Fibroblast of skin of scalp (primary cell): ENCODE data around the gene RNASE8. TPM values are rescaled to one million over a fixed set of nuclear protein-coding genes. Genes with fewer than 3 reads are reported as not detected.
A peak's percentile ranks its signal among the peaks of the same experiment; 100 is the strongest.
"Not testable (repeated sequence)": the region's sequence is repeated elsewhere in the genome, so short reads cannot be mapped to it uniquely, and the experiment has no call there.

ENCODE experiments used
- DNase-seq: peaks from one replicate; pipeline ENCODE4 v3.0.0-alpha.2; 2013
- polyA plus RNA-seq, 2 experiments: library from polyadenylated mRNA; unstranded; fragments of 120-200 nt; gene quantifications; one replicate each; pipeline ENCODE4 v1.2.1, GENCODE V29; 2013; ENCODE audit not compliant: insufficient read length in 2 of 2

RNASE8 gene, protein sequence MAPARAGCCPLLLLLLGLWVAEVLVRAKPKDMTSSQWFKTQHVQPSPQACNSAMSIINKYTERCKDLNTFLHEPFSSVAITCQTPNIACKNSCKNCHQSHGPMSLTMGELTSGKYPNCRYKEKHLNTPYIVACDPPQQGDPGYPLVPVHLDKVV
- not detected for polyA plus RNA-seq (2013, experiment 1 of 2; ENCODE audit: insufficient read length)
- not detected for polyA plus RNA-seq (2013, experiment 2 of 2; ENCODE audit: insufficient read length)

DNA sequence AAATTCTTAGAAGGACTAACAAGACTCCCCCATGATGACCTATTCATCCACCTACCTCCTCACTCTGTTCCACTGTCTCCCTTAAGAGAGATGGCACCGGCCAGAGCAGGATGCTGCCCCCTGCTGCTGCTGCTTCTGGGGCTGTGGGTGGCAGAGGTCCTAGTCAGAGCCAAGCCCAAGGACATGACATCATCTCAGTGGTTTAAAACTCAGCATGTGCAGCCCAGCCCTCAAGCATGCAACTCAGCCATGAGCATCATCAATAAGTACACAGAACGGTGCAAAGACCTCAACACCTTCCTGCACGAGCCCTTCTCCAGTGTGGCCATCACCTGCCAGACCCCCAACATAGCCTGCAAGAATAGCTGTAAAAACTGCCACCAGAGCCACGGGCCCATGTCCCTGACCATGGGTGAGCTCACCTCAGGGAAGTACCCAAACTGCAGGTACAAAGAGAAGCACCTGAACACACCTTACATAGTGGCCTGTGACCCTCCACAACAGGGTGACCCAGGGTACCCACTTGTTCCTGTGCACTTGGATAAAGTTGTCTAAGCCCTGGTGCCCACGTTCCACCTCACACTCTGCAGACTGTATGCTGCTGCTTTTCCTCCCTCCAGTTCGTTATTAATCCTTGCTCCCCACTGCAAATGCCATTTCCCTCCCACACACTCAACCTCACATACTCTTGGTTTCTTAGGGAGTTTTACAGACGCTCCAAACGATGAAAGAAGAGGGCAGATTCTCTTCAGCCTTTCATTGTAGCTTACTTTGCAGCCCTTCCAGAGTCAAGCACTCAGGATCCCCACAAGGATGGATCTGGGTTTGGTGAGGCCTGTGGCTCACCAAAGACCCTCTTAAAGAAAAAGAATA, at the start of gene RNASE8:
RNASE8 (plus strand) TSS at position 20 of the 873 bp plus-strand sequence; CDS start at position 91, 71 bp downstream.
- DNase-seq: peak; percentile 34

DNA sequence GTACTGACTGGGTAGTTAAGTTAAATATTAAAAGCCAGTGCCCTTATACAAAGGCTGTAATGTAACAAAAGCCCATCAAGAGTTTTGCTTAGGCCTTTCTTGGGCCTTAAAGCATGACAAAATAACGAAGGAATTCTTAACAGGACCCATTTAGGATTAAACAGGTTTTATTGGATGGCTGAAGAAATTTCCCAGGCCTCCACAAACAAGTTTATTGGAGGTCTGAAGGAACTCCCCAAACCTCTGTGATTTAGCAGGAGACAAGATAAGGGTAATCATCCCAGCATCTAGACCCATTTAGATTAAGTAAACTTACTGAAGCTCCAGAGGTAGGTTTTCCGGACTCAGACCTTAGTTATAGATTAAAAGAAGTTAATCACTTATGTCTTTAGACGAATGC, 47.9 kb upstream of the RNASE8 start:
- not testable (repeated sequence) for DNase-seq

DNA sequence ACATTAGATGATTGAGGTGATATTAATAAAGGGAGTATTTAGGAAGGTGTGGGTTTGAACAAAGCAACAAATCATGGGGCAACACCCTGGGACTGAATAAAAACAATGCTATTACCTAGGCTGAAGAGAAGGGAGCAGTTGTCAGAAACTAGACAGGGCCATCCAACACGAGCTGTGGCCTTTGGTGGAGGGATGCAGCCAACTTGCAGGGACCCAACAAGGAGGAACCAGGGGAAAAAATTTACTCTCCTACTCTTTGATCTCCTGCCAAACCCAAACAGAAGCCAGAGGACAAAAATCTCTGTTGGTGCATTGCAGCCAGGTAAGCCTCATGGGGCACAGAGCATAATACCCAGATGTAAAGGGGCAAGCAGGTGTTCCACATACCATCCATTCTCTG, 46.5 kb upstream of the RNASE8 start:
- no peak for DNase-seq

DNA sequence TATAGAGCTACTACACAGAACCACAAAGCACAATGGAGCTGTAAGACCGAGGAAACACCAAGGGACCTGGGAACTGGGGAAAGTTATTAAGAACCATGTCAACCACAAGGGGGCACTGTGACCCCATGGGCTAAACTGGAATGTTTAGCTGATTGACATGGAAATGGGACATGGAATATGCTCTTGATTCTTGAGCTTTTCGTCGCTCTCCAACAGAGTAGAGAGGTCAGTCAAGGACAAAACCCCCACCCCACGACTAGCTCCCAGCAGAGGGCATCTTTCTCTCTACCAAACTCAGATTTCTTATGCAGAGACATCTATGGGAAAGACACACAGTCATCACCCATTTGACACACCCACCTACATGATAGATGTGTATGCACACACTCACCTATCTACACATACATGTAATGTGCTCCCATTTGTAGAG, 42.8 kb upstream of the RNASE8 start:
- peak; percentile 83 for DNase-seq

DNA sequence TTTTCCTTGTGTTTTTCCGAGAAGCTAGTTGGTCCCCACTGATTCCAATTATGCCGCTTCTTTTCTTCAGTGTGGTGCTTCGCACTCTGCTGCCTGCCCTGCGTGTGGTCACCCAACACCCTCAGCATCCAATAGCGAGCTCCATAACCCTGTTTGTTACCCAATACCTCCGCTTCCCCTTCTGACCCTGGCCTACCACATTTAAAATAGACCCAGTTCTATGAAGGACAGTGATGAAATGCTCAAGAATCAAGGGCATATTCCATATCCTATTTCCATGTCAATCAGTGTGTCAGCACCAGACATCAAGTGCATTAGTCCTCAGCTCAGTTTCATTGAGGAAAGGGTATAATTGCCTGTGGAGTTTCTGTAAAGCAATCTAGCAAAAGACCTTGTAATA, 42.3 kb upstream of the RNASE8 start:
- DNase-seq: no peak

DNA sequence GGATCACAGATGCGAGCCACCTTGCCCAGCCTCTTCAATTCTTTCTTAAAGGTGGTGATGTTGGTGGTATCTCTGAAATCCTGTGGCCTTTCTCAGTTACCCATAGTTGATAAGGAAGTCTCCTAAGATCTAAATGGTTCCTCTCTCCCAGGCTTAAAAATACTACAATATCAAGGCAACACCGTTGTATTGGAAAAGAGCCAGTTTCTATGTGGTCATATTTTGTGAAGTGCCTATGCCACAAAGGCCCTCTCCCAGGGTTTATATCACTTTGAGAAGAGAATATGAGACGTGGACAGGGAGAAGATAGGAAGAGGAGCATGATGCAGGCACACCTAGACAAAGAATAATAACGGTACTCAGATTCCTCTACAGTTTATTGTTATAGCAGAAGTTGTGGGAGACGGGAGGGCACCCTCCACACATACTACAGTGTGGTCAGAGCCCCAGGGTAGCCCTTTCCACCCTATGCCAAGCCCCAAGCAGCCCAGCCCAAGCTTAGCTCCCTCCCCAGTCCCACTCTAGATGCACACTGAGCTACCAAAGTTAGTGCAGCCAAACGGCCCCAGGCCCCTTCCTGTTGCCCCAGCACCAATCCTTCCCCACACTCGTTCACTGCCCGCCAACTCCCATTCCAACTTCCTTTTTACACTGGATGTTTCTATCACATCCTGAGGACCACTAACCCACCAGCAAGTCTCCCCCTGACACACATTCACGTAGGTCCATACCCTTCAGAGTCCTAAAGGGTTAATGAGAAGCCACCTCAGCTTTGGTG, 41.0 kb upstream of the RNASE8 start:
- DNase-seq: no peak

DNA sequence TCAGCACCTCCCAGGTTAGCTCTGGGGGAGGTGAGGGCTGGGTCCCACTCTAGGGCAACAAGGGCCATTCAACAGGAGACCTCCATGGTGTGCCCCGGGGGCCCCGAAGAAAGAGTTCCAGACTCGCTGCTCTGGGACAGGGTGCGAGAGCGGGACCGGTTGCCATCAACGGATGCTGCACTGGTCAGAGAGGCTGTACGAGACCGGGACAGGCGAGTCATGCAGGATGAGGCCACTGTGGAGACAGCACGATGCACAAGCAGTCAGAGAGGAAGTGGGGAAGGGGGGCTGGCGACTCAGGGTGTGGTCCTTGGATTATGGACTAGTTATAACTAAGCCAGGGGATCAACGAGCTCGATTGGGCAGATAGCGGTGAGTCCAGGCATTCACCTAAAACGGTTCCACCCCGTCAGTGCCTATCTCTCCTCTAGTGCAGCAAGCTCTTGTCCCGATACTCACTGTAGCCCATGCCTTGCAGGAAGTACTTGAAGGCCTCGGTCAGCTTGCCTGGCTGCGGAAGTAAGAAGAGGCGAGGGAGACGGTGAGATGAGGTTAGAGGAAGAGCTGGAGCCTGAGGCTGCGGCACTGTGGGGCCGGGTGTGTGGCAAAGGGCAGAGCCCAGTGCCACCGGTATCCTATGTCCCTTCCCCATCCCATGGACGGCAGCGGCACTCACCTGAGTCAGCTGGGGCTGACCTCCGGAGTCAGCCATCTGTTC, 39.9 kb upstream of the RNASE8 start:
- DNase-seq: no peak

DNA sequence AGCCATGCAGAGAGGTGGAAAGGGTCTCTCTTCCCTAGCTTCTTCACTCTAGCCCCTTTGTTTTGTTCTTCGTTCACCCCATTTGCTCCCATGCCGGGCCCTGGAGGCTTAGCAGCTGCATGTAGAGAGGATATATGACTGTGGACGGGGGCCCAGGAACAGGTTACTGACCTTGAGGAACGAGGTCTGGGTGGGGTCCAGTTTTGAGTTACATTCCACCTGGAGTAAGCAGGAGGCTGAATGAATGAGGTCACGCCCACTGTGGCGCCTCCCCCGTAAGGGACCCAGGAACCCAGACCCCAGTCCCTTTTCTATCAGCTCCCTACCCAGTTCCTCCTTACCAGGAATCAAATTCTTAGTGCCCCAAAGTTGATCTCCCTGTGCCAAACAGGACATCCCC, 39.3 kb upstream of the RNASE8 start:
- no peak for DNase-seq

DNA sequence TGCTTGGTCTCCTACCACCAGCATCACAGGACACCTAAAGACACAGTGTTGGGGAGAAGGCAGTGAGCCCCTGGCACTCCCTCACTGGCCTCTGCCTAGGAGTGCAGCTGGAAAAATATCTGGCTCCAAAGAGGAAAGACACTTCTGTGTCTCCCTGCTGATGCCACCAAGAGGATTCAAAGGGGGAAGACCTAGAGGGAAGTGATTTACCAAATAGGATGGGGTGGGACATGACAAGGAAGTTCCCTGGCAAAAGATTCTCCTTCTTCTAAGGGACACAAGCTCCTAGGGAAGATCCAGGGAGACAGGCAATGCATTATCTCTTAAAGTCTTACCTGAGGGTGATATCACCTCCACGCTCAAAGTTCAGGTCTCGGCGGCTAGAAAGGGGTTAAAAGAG, 38.8 kb upstream of the RNASE8 start:
- DNase-seq: no peak

DNA sequence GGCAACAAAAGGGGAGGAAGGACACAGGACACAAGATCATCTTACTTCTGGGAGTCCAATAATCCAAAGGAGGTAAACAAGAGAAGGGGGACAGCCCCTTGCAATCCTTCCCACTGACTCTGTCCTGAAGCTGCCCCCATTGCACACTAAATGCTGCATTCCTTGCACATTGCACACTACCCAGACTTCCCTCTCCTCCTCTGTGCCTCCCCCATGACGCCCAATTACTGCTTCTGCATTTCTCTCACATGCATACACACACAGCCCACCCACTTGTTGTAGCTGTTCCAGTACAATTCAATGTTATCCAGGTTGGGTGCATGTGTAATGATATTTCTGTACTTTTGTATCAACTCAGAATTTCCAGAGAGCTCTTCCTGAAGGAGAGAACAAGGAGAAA, 38.3 kb upstream of the RNASE8 start:
- DNase-seq: peak; percentile 34

DNA sequence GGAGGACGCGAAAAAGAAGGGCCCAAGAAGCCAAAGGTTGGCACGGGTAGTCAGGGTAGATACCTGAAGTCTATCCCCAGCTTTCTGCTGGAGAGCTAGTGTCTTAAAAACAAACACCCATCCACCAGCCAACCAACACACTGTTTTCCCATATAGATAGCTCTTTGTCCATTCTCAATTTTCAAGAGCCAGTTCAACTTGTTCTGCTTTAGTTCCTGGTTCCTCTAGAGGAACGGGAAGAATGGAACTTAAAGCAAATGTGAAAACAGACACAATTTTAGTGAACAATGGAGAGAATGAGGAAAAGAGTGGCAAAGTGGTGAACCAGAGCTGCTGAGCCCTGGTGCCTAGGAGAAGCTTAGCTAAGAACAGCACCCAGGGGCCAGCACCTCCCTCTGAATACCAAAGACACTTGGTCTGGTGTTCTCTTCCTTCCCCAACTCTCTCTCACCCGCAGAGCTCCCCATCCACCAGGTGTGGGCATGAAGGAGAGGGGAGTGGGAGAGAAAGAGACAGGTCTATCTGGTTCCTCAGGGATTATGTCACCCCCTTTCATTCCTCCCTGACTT, 36.6 kb upstream of the RNASE8 start:
- DNase-seq: no peak

DNA sequence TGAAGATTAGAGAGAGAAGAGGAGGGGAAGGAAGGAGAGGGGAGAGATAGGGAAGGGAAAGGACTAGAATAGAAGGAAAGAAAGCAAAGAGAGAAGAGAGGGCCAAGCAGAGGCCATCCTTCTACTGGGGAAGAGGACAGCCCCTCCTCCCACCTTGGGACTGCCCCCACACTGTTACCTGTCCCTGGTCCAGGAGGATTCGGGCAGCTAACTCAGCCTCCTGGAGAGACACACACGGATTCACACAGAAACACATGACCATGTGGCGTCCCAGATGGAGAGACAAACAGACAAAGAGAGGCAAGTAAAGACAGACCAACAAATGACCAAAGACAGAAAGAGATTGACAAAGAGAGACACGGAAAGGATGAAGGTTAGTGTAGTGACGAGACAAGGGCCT, 34.9 kb upstream of the RNASE8 start:
- no peak for DNase-seq

DNA sequence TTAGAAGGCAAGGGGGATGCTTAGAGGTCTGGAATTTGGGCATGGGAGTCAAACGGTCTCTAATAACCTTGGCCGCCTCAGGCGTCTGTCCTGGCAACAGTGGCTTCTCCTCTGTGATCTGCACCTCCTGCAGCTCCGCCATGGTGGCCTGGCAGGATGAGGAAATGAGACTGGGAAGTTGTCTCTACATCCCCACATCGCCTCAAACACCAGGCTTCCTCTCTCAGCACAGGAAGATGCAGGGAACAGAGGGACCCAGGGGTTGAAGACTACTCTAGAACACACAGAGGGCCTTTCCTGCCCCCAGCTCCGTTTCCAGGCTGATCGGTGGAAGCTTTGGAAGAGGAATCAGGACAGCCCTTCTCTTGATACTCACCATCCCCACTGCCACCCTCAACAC, 34.4 kb upstream of the RNASE8 start:
- DNase-seq: no peak

DNA sequence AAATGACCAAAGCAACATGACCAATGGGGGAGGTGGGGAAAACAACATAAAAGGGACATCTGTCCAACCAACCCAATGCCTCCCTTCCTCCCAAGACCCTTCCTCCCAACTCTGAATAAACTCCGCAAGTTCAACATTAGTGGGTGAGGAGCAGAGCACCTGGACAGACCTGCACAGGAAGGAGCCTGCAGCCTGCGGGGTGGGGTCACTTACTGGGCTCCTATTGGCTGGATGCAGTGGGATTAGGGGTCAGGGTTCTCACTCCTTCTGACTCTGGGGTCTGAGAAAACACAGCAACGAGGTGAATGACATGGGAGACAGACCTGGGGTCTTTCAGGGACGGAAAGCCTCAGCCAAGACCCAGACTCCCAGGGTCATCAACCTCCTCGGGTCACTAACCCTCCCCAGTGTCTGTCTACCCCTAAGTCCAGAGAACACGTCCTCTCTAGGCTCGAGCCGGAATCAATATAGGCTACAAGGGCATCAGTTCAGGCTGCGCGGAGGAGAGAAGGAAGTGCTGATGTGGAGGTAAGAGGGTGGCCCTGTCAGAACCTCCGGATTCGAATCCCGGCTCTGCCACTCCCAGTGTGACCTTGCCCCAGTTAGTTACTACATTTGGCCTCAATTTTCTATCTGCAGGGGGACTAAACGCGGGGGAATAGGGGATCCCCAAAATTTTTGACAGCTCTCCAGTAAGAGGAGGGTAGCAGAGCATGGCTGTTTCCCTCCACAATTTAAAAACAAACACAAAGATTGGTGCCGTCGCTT, 33.6 kb upstream of the RNASE8 start:
- DNase-seq: no peak

DNA sequence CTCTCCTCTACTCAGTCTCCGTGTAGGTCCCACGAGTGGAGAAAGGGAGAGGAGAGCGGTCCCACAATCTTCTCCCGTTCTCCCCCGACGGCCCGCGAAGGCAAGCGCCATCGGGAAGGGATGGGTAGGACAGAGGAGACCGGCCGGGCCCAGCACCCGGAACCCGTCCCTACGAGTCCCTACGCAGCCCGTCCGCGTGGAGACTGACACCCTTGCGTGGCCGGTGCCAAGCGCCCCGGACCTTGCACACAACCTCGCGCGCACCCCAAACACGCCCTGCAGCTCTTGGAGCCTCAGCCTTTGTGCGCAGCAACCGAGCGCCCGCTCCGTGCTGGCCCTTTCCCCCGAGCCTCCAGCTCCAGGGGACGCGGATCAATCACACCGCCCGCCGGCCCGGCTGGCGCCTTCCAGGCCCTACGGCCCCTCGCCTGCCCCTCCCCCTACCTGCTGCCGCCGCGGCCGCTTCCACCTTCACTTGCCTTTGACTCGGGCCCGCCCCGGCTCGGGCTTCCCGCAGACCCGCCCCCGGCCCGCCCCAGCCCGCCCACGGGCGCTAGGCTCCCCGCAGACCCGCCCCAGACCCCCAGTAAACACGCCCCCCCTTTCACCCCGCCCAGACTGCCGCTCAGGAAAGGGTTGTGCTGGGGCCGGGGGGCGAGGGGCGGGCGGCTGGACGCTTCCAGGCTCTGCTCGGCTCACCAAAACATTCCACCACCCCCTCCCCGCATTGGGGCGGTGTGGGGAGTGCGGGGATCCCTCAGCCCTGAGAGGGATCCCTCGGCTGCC, 32.8 kb upstream of the RNASE8 start, which contains the start of gene NDRG2:
NDRG2 (minus strand) TSS at position 477 of the 786 bp plus-strand sequence. CDS start 1,746 bp downstream, outside the sequence.
- DNase-seq: peak; percentile 10

DNA sequence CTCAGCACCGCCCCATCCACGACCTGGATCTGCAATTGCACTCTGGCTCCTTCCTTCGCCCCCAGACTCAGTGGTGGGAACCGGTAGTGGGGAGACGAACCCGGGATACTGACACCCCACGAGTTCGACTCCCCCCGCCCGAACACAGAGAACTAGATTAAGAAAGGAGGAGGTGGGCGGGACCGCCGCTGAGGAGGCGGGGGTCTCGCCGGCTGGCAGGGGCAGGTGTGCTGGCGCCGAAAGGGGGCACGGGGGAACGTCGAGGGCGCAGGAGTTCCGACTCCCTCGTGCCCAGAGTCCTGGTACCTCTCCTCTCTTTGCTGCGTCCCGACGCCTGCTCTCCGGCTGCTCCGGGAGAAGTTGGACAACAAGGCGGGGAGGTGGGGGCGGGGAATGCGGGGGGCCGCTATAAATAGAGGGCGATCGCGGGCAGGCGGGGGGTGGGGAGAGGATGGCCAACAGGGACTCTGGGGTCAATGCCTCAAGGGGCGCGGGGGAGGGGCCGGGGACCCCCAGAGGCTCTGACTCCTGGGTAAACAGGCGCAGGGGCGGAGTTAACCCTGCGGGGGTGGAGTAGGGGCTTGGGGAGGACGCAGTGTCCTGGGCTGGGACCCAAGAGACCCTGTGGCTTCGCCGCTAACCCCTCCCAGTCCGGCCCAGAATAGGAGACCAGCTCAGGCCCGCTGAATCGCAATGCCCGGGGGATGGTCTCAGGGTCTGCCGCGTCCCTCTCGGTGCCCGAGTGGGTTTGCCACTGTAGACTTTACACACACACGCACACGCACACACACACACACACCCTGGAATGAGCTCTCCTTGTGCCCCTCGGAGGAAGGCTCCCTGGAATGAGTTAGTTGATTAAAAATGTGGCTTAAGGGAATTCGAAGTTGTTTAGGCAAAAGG, 32.0 kb upstream of the RNASE8 start:
- DNase-seq: no peak

DNA sequence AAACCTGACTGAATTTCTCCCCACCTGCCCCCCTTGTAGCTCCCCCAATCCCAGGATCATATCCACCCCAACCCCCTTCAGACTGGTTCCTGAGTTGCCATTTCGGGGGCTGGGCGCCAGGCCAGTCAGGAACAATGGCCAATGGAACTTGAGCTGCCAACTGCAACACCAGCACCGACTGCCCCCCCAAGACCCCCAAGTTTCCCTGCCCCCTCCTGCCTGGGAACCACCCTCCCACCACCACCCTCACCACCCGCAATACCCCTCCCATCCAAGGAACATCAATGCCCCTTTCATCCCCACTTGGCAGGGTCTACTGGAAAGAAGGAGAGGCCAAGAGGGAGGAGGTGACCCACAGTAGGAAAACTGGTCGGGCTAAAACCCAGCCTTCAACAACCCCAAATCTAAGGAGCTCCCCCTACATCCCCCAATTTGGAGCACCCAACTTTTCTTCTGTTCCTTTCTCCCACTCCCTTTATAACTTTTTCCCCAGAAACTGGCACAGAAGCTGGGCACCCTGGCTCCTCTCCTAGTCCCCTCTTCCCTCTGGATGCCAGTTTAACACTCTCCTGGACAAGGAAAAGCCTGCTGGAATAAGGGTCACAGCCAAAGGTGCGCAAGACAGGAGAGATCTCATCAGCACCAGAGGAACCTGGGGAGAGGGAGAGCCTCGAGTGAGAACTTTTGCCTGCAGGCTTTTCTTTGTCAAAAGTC, 31.2 kb upstream of the RNASE8 start:
- no peak for DNase-seq

DNA sequence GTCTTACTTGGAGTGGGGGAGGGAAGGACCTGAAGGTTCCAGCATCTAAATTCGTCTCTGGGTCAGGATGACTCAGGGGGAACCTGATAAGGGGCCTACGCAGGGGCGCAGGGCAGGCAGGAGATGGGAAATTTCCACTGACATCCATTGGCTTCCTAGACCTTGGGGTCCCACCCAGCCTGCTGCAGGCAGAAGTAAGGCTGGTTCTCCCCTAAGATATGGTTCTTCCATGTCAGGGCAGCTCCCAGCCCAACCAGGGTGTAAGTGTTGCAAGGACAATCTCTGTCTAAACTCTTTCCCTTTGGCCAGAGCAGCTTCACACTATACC, 30.7 kb upstream of the RNASE8 start:
- no peak for DNase-seq

DNA sequence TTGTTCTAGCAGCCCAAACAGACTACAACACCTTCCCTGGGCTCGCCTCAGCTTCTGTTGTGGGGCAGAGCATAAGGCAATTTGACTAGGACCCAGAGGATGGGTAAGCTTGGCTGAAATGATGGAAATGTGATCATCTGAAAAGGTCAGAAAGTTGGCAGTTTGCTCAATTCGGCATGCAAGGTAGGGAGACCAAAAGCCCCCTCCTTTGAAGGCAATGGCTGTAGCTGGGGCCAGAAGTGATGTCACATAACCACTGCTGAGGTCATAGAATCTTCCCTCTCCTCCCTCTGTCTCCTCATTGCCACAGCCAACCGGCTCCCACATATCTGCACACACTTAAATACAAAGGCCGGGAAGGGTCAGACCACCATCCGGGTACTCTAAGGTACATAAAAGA, 27.7 kb upstream of the RNASE8 start, which contains the start of gene TPPP2:
TPPP2 (plus strand) TSS at position 301 of the 400 bp plus-strand sequence. CDS start 365 bp downstream, outside the sequence.
- no peak for DNase-seq
